ENCODE results near the gene CCNK. TPM values are rescaled to one million over a fixed set of nuclear protein-coding genes. Genes with fewer than 3 reads are reported as not detected.

CCNK gene
- total RNA-seq, 2 donors from 2014 or later: 53.2 to 58.5 TPM

- DNase-seq: peak in 1 of 2 donors; percentile 42
- intact Hi-C loops (cut with DNase I, micrococcal nuclease): no loop called here
- peak; percentile 68 for ATAC-seq
Measured at GRCh38 chr14:99524804-99525698, 43.8 kb downstream of the CCNK start.

GRCh38 chr14:99525699-99526080 lies 44.5 kb downstream of the CCNK start:
- intact Hi-C loops (cut with DNase I, micrococcal nuclease): no loop called here
- no peak for ATAC-seq

GRCh38 chr14:99527026-99527425 lies 45.8 kb downstream of the CCNK start:
- no peak for DNase-seq
- no peak for ATAC-seq
- intact Hi-C loops (cut with DNase I, micrococcal nuclease): no loop called here

More at GRCh38 chr14:99525699-99526080, 44.5 kb downstream of the CCNK start:
- no peak for DNase-seq

GRCh38 chr14:99527427-99528076 lies 46.3 kb downstream of the CCNK start:
- DNase-seq (no peak), ATAC-seq (no peak)
- intact Hi-C loops (cut with DNase I, micrococcal nuclease): no loop called here

DNA sequence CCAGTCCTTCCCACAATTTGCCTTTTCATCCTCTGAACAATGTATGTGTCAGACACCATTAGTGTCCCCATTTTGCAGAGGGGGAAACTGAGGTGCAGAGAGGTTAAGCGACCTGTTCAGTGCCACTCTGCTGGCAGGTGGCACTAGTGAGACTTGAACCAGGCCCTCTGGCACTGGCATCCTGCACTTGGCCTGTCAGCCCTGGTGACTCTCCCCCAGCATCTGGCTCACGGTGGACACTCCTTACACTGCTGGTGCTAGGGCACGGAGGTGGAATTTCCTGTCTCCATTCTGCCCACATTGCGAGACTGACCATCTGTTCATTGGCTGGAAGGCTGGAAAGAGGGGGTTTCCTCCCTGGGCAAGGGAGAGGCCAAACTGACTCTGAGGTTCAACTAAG lies 48.7 kb downstream of the CCNK start:
- intact Hi-C loops (cut with DNase I, micrococcal nuclease): no loop called here
- DNase-seq (no peak), ATAC-seq (peak; percentile 23)

GRCh38 chr14:99530407-99531155 lies 49.4 kb downstream of the CCNK start:
- DNase-seq: no peak
- intact Hi-C loops (cut with DNase I, micrococcal nuclease): no loop called here
- no peak for ATAC-seq

DNA sequence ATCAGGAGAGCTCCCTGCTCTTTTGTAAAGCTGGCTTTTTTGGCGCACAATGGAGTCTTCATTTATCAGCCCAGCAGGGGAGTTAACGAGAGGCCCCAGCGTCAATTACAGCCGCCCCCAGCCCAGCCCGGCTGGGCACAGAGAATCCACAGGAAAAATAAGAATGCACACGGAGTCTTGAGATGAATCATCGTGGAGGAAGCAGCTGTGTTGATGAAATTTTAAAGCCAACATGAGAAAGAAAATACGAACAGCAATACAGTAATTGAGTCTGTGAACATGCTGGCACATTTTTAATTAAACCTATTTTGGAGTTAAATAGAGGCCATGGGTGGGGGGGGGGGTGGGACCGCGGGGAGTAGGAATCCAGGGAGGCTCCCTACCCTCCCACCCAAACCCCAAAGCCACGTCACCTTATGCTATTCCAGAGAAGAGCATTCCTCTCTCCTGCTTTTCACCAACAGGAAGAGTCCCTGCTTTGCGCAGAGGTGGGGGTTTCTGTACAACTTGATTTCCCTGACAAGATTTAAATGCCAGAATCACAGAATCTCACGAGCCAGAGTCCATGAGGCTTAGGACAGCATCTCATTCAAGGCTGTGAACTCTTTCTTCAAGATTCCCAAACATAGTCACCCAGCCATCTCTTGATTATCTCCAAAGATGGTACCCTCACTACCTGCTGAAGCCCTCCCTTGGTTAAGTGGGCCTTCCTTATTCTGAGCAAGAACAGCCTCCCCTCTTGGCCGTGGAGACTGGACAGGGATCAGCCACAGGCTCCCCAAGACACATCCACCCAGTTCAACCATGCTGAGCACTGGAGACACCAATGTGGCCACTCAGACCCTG lies 50.3 kb downstream of the CCNK start:
- intact Hi-C loops (cut with DNase I, micrococcal nuclease): no loop called here
- no peak for ATAC-seq
- DNase-seq: no peak

DNA sequence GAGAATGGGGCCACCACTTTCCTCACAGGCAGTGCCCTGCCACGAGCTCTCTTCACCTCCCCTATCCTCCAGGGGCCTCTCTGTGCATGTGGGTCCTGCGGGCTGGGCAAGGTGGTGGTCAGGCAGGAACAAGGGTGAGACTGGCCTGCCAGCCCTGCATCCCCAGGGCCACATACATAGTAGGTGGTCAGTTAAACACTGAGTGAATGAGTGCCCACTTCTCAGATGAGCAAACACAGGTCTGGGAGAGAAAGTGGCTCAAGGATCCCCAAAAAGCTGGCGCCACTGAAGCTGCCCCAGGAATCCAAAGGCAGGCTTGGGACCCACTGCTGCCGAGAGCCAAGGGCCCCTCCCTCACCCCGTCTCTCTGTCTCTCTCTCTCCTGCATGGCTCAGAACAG lies 51.1 kb downstream of the CCNK start:
- DNase-seq (no peak), ATAC-seq (no peak)
- intact Hi-C loops (cut with DNase I, micrococcal nuclease): no loop called here

DNA sequence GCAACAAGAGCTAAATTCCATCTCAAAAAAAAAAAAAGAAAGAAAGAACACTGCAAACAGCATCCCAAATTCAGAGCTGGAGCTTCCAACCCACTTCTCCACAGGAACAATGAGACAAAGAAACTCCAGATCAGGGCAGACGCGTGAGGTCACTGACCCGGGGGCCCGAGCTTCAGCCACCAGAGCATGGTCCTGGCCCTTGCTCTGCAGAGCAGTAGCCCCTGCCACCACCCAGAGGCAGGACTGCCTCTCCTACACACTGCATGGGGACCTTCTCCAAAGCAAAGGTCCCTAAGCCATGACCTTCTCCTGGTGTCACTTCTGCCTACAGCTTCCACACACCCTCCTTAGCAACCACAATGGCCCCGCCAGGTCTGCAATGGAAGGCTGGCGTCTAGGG lies 53.1 kb downstream of the CCNK start:
- ATAC-seq: no peak
- intact Hi-C loops (cut with DNase I, micrococcal nuclease): no loop called here

GRCh38 chr14:99534863-99535262 lies 53.7 kb downstream of the CCNK start:
- ATAC-seq (no peak), DNase-seq (no peak)

More for the DNA sequence above, 53.1 kb downstream of the CCNK start:
- no peak for DNase-seq

DNA sequence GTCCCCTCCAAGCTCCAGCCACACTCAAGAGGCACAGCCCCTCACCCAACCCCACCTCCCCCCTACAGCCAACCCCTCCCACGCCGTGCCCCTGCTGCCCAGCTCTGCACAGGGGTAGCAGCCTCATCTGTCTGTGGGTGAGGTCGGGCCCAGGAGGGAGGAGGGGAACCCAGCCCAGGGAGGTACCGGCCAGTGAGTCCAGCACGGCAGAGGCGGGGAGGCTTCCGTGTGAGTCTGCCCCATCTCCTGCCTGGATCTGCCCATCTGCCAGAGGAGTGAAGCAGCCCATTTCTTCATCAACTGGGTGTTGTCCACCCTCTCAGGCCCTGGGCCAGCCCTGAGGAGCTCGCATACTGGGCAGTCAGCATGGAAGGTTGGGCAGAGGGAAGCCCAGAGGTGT lies 54.2 kb downstream of the CCNK start:
- intact Hi-C loops (cut with DNase I, micrococcal nuclease): no loop called here
- no peak for DNase-seq
- no peak for ATAC-seq

More at GRCh38 chr14:99534863-99535262, 53.7 kb downstream of the CCNK start:
- intact Hi-C loops (cut with DNase I, micrococcal nuclease): no loop called here

DNA sequence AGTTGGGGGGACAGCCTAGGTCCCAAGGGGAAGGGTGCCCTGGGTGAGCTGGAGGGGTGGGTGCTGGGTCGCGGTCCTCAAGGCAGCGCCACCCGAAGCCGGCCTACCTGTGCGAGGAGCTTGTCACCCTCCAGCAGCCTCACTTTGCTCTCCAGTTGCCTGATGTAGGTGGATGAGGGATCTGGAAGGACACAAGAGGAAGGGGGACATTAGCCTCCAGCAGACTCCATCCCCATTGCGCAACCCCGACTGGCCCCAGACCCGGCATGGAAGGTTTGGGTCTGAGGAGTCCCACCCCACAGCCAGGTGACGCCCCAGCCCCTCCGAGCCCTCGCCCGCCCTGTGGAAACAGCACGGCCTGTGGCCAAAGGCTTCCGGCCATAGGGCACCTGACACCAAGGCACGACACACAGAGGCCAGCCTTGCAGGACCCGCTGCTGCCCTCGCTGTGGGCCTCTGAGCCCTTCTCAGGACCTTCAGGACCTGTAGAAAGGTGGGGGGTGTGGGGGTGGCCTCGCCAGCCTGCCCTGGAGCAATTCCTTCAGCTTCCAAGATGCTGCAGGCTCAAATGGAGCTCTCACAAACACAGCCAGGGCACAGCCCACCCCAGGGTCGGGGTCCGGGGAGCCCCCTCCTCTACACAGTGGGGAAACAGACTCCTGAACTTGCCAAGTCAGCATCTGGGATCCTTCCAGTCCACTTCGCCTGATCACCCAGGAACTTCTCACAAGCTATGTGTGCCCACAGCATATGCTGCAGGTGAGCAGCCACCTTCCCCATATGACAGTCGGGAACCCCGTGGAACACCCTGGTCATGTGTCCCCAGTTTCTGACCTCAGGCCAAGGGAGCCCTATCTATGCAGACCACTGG lies 54.9 kb downstream of the CCNK start:
- intact Hi-C loops (cut with DNase I, micrococcal nuclease): no loop called here
- no peak for DNase-seq
- ATAC-seq: no peak

GRCh38 chr14:99537399-99537798 lies 56.2 kb downstream of the CCNK start:
- no peak for DNase-seq
- intact Hi-C loops (cut with DNase I, micrococcal nuclease): no loop called here
- ATAC-seq: peak; percentile 15

DNA sequence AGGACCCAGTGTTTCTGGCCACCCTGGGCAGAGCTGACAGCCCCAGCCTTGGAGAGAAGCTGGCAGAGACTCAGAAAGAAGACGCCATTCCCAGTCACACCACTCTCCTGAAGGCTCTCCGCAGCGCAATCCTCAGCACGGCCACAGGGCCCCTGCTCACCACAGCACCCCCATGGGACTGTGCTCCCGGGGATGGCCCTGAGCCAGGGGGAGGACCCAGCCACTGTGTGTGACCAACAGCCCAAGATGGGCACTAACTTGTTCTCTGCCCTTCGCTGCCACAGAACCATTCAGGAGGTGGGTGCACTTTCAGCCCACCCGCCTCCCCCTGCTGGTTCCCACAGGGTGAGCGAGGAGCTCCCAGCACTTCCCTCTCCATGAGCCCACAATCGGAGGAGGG lies 57.1 kb downstream of the CCNK start:
- intact Hi-C loops (cut with DNase I, micrococcal nuclease): no loop called here
- no peak for ATAC-seq
- DNase-seq: no peak

DNA sequence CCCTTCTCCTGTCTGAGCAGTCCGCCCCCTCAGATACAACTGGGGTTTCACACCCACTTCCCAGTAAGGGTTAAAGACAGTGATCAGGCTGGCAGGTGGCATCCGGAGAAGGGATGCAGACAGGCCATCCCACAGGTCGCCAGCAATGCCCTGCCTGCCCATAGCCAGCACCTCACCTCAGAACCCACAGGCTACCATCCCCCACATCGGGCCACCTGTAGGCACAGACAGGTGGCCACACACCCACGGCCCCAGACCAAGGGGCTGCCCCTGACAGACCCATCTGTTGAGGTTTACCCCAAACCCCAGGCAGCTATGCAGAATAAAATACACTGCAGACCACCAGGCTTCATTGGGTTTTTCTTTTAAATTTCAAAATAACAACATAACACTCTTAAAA lies 57.5 kb downstream of the CCNK start:
- DNase-seq (no peak), ATAC-seq (no peak)
- intact Hi-C loops (cut with DNase I, micrococcal nuclease): no loop called here

GRCh38 chr14:99539491-99539890 lies 58.3 kb downstream of the CCNK start:
- intact Hi-C loops (cut with DNase I, micrococcal nuclease): no loop called here
- DNase-seq: no peak
- no peak for ATAC-seq

- ATAC-seq: no peak
- no peak for DNase-seq
- intact Hi-C loops (cut with DNase I, micrococcal nuclease): no loop called here
Measured at GRCh38 chr14:99540196-99541032, 59.2 kb downstream of the CCNK start.
